Stimulated activated CD4-positive, alpha-beta T cell treated with anti-CD3 and anti-CD28 coated beads, Interleukin-15, amount 100 ng/mL, for 24 hours (primary cell): ENCODE results near the gene ANKK1.

ENCODE experiments used
- DNase-seq: peaks from one replicate; pipeline ENCODE4 v3.0.0-alpha.2; 2020

The ANKK1 gene

DNA sequence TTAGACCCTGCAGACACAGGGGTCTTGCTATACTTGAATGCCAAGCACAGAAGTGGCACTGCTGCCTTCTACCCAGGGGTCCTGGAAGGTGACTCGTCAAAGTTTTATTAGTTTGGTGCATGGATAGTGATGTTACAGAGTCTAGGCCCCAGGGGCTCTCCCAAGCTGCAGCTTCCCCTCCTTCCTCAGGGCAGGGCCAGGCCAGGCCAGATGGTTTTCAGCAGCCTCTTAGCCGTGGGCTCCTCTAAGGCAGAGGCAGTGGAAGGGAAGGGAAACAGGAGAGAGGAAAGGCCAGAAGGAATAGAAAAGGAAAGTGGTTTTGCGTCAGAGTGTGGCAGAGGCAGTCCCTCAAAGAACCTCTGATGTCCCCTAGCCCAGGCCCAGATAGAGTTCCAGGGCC, 21.9 kb downstream of the ANKK1 start:
- no peak for DNase-seq

DNA sequence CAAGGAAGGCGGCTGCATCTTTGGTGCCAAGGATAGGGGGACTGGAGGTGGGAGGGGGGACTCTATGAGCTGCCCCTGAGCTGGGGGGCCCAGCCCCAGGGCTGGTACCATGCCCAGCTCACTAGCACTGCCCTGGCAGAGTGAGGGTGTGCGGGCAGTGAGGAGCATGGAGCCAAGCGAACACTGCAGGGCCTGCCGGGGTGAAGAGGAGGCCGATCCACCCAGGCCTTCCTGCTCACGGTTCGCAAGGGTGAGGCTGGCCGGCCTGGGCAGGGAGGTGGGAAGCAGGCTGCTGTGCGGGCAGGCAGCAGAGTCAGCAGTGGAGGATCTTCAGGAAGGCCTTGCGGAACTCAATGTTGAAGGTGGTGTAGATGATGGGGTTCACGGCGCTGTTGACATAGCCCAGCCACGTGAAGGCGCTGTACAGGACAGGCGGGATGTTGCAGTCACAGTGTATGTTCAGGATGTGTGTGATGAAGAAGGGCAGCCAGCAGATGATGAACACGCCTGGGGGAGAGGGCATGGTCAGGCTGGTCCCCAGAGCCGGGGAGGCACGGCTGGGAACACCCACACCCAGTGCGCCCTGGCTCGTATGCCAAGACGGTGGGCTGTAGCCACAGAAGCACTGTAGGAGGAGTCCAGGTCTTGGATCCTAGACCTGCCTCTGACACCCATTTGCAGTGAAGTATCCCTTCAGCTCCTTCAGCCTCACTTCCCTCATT, 23.0 kb downstream of the ANKK1 start:
- DNase-seq, result no peak

DNA sequence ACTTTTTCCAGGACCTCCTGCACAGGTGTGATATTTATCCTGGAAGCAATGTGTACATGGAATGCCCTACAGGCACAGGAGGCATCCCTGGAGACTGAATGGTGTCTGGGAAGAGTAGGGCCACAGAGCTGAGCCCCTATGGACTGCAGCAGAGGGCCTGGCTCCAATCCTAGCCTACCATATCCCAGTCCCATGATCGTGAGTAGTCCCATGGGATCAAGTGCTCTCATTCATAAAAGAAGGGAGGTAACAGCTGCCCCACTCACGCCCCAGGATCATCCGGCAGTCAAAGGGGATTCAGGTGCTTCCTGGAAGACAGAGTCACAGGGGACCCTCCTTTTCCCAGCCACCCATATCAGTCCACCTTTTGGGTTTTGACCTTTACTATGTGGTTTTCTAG, 24.0 kb downstream of the ANKK1 start:
- DNase-seq, result no peak

DNA sequence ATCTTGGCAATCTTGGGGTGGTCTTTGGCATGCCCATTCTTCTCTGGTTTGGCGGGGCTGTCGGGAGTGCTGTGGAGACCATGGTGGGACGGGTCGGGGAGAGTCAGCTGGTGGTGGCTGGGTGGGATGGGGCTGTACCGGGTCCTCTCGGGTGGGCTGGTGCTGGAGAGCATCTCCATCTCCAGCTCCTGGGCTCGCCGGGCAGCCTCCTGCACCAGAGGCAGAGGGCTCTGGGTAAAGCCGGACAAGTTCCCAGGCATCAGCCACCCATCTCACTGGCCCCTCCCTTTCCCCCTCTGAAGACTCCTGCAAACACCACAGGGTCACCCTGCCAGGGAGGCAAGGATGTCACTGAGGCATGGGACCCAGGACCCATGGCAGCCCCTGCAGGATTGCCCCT, 25.1 kb downstream of the ANKK1 start:
- no peak for DNase-seq

DNA sequence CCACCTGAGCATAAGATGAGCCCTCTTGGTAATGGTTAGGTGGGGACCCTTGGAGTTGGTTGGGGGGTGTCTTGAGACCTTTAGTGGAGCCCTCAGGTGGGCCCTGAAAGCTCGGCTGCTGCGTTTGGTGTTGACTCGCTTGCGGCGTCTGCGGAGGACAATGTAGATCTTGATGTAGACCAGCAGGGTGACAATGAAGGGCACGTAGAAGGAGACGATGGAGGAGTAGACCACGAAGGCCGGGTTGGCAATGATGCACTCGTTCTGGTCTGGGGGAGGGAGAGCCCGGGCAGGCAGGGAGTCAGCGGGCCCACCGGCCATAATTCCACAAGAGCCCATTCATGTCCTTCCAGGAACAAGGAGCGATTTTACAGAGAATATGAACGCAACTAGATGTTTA, 27.8 kb downstream of the ANKK1 start:
- no peak for DNase-seq

DNA sequence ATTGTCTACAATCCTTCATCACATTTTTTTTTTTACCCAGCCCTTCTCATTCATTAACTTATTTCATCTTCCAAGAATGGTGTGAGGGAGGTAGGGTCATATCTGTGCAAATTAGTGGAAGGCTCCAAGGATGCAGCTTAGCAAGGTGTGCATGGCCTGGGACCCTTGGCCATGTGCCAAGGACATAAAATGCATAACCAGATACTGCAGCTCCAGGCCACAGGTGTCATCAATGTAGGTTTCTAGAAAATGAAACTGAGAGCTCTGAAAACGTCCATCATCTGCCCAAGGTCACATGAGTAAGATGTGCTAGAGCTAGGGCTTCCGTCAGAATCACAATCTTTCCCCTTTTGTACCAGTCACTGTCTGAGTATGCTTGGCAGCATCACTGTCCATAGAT, 29.8 kb downstream of the ANKK1 start:
- no peak for DNase-seq

DNA sequence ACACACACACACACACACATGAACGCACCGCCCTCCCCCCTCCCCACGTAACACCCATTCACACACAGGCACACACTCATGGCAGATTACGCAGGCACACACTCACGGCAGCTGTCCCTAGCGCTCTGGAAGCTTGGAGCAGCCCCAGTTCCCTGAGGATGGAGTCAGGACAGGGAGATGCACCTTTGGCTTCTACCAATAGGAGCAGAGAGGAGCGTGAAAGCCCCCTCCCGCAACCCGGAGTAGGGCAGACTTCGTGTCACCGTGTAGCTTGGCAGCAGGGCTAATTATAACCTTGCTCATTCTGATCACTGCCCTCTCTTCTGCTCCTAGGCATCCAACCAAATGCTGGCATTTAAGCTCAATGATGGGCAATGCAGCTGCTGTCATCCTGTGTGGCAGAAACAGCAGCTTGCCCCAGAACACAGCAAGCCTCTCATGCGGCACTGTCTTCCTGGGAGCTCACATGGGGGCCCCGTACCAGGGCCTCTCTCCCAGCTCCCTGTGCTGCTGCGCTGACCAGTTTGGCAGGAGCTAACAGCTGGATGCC, 31.9 kb downstream of the ANKK1 start:
- DNase-seq, result no peak

DNA sequence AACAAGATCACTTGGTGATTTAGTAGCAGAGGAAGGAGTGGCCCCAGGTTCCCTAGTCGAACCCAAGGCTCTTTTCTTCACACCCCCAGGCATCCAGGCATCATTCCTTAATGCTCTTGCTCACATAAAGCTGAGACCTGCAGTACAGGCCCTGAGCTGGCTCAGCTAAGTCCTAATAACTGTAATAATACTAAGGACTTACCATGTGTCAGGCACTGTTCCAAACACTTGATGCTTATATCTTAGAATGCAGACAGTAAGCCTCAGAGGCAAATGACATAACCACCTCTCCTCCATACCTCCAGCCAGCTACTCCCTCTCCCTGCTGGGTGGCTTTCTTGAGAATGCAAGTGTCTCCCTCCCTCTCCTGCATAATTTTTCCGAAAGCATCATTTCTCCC, 33.2 kb downstream of the ANKK1 start:
- DNase-seq, result no peak

DNA sequence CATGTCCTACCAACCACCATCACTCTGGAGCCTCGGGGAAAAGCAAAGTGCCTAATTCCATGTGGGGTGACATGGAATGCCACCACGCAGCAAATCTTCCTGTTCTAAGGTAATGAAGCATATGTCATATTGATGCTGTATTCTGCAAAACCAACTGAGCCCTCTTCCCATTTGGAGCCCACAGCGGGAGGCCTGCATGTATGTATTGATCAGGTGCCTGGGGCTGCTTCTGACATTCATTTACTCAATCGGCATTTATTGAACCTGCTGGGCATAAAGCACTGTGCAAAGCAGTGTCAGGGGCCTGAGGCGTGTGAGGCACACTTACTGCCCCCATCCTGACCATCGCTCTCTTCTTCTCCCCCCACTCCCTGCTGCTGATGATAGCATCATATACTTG, 39.1 kb downstream of the ANKK1 start:
- no peak for DNase-seq

DNA sequence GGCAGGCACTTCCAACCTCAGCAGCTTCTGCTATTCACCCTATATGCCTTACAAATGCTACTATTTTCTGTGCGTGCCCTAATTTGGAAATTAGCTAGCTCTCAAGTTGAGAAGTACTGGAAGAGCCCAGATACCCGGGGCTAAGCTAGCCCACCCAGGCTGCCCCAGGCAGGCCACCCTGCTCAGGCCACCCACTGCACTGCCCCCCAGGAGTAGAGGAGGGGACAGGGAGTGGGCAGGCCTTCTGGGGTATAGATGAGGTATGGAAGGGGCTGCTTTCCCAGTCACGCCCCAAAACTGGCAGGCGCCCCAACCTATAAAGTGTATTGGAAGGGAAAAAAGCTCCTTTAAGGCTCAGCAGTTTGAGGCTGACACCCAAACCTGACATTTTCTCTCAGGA, 44.2 kb downstream of the ANKK1 start:
- DNase-seq, result no peak

DNA sequence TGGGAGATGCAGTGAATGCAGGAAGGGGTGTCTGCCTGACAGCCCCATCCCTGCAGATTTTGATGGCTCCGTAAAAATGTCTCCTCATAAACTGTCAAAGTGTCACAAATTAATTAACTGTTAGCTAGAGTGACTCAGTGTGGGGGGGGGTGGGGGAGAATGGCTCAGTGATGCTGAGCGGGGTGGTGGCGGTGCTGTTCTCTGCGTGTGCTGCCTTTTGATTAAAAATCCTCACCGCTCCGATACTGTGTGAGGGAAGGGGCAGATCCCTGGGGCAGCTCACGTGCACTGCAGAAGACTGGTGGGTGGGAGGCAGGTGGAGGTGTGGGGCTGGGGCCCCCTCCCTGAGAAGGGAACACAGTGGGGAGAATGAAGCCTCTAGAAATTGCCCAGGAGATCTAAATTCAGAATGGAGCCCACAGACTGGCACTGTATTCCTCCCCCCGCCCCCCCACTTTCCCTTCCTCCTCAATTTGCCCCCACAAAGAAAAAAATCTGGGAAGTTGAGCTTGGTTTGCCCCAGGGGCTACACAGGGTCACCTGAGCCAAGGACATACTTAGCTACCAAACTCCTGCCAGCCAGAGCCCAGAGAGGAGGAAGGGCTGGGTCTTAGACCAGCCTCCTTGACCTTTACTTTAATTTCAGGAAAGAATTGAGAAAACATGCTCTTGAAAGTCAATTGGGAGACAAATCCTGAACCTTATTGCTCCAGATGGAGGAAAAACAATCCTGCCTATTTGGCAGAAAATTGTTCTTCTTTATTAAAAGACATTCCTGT, 47.8 kb downstream of the ANKK1 start:
- no peak for DNase-seq

DNA sequence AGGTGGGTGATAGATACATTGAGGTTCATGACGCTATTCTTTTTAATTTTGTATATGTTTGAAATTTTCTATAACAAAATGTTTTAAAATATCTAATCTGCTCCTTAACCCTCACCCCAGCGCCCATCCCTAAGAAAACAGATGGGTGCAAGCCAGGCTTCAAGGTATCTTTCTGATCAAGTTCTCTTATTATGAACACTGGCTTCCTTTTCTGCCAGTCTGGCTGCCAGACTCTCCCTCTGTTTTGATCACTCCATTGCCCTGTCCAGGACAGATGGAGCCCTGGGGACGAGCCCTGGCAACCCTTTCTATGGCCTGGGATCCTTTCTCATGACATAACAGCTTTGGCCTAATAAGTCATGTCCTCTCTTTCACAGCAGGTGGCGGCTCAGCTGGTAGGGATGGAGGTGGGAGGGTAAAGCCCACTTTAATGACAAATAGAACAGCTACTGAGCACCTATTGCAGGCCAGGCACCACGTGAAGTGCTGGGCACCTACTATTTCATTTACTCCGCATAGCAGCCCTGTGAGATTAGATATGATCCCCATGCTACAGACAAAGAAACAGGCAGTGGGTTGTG, 49.2 kb downstream of the ANKK1 start:
- no peak for DNase-seq

DNA sequence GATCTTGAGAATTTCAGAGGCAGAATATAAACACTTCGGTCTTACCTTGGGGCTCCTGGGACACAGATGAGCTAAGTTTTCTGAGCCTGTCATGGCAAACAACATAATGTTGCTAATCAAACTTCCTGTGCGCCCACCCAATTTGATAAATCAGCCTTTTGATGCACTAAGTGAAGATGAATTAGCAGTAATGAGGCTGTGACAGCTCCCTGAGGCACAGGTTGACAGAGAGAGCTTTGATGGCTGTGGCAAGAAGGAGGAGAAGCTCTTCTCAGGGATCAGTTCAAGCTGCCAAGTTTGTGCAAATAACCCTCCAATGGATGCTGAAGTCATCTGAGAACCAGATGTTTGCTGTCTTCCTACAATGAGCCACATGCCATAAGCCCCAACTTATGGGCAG, 53.2 kb downstream of the ANKK1 start:
- no peak for DNase-seq

DNA sequence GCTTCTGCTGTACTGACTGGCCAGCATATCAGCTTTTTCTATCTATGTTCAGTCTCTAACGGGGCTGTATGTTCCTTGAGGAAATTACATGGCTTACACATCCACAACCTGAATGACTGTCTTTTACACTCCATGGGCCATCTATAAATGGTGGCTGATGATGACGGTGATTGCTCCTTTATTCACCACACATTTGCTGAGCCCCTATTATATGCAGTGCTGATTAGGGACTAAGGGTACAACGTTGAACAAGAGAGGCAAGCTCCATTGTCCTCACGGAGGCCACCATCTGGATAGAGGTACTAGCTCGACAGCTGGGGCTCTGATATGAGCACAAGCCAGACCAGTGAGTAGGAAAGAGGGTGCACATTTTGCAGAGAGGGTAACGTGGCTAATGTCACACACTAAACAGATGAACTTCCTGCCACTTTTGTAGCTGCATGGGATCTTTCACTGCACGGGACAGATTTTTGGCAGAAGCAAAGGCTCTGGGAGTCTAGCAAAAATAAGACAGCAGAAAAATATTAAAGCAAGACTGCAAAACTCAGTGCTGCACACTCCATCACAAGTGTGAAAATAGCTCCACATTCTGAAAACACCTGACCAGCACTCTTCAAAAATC, 57.0 kb downstream of the ANKK1 start:
- DNase-seq, result no peak

DNA sequence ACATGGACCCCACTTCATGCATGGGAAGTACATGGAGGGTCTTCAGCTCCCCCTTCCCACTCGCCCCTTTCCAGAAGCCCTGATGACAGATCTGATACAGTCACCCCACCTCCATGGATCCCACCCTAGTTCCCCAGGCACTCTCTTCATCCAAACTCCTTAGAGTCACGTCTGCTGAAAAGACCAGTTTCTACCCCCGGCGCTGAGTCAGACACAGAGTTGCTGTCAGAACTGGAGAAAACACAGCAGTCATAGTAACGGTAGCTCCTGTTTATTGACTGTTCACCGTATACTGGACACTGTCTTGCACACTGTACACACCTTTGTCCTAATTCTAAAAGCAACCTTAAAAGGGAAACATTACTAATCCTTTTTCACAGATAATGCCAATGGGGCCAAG, 58.5 kb downstream of the ANKK1 start:
- no peak for DNase-seq

DNA sequence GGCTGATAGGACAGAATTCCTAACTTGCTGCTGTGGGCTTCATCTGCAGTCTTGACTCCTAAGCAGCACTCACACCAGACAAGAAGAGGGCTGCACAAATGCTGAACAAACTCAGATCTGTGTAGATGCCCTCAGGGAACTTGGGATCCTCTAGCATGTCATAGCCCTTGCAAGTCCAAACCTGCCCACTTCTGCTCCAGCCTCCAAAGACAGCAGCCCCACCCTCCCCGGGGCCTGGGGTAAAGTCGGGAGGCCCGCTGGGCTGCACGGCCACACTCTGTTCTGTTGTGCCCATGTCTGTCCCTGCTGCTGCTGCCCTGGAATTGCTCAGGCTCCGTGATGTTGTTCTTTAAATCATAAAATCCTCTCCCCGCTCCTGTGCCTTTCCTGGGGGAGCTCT, 59.4 kb downstream of the ANKK1 start:
- DNase-seq, result no peak

DNA sequence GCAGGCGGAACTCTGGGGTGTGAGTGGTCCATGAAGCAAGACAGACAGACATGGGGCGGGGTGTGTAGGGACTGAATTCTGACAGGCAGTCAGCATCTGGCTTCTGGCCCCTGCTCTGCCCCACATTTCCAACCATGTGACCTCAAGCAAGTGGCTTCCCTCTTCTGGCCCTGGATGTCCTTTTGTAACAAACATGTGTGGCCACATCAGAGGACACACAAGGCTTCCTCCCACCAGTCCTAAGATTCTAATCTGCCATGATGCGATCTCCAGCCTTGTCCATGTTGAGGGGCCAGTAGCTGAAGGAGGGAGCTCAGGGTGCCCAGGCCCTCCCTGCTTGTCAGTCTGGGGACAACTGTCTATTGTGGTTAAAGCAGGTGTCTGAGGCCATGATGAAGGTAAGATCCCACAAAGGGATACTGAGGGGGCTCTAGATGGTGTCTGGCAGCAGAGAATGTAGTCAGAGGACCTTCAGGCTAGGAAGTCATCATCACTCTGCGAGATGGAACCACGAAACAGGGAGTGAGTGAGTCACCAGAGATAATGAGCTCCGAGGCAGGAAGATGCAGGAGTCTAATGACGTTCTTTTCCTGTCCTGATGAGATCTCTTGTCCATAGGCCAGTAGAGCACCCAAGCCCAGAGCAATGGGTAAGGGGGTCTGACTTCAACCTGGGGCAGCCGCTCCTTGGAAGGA, 60.2 kb downstream of the ANKK1 start:
- no peak for DNase-seq

DNA sequence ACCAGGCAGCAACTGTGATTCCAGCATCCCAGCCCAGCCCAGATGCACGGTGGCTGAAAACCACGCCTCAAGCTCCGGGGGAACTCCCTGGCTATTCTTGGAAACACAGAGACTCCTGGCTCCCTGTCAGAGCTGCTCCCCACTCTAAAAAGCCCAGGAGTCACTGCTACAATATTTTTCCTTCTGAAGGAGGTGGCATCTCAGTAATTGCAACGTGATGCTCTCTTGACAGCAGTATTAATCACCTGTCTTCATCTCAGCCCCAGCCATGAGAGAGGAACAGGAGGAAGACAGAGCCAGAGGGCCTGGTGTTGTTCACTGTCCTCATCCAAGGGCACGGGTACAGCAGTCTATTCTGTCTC, 60.7 kb downstream of the ANKK1 start:
- no peak for DNase-seq

DNA sequence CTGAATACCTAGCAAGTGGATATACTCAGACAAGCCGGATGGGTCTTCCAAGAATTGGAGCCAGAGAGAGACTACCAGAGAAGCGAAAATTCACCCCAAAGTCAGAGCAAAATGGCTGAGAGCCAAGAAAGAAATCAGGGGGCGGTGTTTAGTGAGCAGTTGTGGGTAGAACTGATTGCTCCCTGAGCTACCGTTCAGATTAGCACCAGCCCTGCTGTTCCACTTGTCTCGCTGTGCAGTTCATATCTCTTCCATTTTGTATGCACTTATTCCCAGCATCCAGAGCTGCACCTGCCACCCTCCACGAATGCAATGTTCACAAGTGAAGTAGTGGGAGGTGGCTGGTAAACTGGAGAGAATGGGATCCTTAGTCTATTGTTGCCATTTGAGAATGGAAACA, 62.2 kb downstream of the ANKK1 start:
- DNase-seq, result no peak
